ENCODE measurements around the gene ROBO1.

Gene ROBO1

DNA sequence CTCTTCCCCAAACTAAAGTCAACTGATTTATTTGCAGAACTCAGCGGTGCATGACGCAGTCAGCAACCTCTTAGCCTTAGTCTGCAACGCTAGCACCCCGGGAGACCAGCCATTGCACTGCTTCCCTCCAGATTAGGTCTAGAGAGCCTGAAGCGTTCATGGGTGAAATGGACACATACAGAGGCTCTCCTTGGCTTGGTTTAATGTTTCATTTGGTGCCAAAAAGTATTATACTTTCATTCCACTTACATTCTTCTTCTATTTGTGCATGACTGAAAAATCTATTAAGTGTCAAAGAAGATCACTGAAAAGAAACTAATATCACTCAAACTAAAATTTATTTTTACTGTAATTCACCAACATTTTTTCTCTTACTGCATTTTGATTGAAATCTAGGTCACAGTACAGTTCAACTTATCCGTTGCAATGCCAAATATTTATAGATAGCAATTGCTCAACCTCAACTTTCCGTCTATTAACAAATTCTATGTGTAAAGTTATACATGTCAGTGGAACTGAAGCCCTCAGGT, 116.2 kb downstream of the ROBO1 start:
- no peak for TF ChIP-seq GATA1 (IDR thresholded peaks at IDR 0.05; ENCODE audit: low read depth, low read length)
- no peak for TF ChIP-seq POLR2A (IDR thresholded peaks at IDR 0.05; ENCODE audit: low read length)
- DNase-seq = no peak

DNA sequence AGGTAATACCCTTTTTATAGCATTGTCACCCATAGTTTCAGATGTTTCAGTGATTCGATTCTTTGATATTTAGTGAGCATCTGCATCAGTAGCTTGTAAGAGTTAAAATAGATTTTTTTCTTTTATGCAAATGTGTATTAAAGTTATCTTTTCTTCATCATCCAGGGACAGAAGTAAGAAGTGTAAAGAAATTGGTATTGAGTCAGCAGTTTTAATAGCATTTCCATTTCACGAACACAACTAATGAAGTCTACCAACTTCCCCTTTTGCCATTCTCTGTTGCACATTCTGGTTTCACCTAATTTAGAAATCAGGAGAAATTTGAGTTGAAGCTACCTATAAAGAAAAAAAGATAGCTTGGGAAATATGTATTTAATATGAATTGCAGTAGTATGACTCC, 127.9 kb downstream of the ROBO1 start:
- TF ChIP-seq POLR2A (IDR thresholded peaks at IDR 0.05; ENCODE audit: low read length) = no peak
- DNase-seq = no peak

DNA sequence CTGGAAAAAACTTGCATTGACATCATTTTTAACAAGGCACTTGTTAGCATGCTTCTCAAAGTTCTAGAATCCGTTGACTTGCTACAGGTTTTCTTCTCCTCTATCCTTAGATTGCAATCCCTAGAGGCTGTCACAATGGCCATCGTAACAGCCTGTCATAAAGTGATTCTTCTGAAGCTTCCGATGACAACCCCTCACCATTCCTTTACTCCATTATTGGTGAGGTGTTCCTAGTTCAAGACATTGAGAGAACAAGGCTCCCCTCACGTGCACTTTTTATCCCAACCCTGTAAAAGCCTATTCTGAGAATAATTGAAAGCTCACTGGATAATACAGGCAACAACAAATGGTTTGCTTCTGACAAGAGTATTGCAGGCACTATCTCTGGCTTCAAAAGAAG, 131.4 kb downstream of the ROBO1 start:
- no peak for DNase-seq
- TF ChIP-seq GATA1 (IDR thresholded peaks at IDR 0.05; ENCODE audit: low read depth, low read length) (no peak), POLR2A (IDR thresholded peaks at IDR 0.05; ENCODE audit: low read length) (no peak)

DNA sequence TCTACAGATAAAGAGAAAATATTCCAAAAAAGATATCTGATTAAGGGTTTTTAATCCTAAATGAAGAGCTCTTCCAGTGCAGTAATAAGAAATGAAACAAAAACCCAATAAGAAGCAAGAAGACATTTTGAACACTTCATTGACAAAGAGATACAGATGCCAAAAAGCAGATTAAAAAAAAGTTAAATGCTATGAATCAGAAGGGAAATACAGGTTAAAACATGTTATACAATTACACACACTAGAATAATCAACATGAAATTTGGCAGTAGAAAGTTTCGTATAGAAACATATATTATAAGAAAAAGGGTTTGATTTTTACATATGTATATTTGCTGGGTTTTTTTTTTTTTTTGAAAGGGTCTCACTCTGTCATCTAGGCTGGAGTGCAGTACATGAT, 135.0 kb downstream of the ROBO1 start:
- TF ChIP-seq GATA1 (IDR thresholded peaks at IDR 0.05; ENCODE audit: low read depth, low read length) = no peak
- TF ChIP-seq POLR2A (IDR thresholded peaks at IDR 0.05; ENCODE audit: low read length) = no peak
- DNase-seq = no peak

DNA sequence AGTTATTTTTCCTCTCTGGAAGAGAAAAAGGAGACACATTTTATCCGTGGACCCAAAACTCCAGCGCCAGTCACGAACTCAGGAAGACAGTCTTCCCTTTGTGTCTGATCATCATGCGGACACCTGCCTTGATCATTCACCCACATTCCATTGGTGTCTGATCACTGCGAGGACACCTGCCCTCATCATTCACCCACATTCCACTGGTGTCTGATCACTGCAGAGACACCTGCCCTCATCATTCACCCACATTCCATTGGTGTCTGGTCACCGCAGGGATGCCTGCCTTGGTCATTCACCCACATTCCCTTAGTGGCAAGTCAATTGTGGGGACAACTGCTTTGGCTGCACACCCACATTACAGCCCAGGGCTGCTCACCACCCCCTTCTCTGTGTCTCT, 148.9 kb downstream of the ROBO1 start:
- no peak for TF ChIP-seq GATA1 (IDR thresholded peaks at IDR 0.05; ENCODE audit: low read depth, low read length)
- no peak for TF ChIP-seq POLR2A (IDR thresholded peaks at IDR 0.05; ENCODE audit: low read length)
- DNase-seq = no peak

DNA sequence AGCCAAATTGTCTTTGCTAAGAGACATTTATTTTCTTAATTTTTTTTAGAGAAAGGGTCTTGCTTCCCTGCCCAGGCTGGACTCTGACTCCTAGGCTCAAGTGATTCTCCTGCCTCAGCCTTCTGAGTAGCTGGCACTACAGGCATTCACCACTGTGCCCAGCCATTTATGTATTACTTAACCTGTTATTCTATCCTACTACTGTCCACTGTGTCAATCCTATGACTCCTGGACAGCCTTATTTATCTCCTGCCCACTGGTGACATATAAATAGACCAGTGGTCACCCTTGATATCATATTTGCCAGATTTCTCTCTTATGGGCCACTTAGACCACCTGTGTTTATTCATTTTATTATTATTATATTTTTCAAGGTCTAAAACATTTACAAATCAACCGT, 161.4 kb downstream of the ROBO1 start:
- no peak for DNase-seq
- TF ChIP-seq GATA1 (IDR thresholded peaks at IDR 0.05; ENCODE audit: low read depth, low read length) = no peak
- TF ChIP-seq POLR2A (IDR thresholded peaks at IDR 0.05; ENCODE audit: low read length) = no peak

DNA sequence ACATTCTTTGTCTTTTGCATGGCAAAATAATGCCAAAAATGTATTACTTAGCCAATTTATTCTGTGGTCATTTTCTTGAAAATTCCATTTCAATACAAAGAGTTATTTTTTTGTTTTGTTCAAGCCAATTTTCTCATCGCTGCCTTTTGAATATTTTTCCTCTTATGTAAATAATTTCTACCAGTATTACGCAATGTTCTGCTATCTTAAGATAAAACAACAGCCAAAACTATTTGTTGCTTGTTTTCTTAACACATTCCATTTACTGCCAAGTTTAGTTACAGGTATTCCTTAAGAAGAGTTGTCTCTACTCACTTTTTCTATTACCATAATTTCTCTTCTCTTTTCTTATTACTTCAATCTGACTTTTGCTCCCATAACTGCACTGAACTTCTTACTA, 163.1 kb downstream of the ROBO1 start:
- TF ChIP-seq GATA1 (IDR thresholded peaks at IDR 0.05; ENCODE audit: low read depth, low read length) (no peak), POLR2A (IDR thresholded peaks at IDR 0.05; ENCODE audit: low read length) (no peak)

DNA sequence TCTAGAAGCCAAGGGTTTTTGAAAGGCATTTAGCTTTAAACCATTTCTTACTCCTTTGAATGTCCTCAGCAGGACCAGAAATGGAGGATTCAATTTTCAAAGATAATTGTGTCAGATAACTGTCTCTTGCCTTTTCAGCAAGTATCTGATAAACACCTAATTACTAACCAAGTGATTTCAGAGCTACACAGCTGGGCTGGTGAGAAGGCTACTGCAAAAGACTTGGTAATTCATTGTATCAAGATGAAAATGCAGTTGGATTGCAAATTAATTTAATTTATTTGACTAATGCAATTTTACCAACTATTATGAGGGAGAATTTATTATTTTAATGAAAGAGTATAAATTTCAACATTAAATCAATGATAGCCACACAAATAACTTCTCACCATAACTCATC, 165.4 kb downstream of the ROBO1 start:
- no peak for DNase-seq
- no peak for TF ChIP-seq GATA1 (IDR thresholded peaks at IDR 0.05; ENCODE audit: low read depth, low read length)
- no peak for TF ChIP-seq POLR2A (IDR thresholded peaks at IDR 0.05; ENCODE audit: low read length)

More for the DNA sequence above, 163.1 kb downstream of the ROBO1 start:
- DNase-seq = no peak

DNA sequence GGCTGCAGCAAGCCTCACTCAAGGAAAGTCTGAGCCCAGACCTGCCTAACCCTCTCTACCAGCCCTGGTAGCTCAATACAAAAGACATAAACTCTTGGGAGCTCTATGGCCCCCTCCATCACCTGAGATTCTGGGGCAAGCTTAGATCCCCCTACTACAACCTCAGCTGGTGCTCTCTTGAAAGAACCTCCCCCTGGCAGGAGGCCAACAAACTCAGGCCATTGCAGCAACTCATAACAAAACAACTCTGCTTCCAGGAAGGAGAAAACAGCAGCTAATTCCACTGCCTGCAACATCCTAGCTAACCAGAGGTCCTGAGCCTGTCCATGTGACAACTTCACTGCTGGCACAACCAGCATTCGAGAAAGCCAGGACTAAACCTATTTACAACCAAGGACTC, 169.2 kb downstream of the ROBO1 start:
- no peak for DNase-seq

DNA sequence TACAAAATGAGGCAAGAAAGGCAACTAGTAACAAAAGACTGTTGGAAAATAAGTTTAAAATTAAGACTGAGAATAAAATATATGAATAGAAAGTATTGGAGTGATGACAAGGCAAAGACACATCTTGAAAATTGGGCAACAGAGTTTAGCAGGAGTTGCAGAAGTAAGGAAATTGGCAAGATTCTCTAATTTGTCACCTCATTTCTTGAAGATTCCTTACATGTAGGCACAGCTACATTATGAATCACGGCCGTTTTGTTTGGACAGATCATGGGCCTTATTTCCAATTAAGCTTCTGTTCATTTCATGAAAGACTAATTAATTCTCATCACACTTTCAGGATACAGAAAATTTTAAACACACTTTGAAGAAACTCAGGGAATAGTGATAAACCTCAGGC, 170.1 kb downstream of the ROBO1 start:
- no peak for TF ChIP-seq GATA1 (IDR thresholded peaks at IDR 0.05; ENCODE audit: low read depth, low read length)
- TF ChIP-seq POLR2A (IDR thresholded peaks at IDR 0.05; ENCODE audit: low read length) = no peak
- no peak for DNase-seq

More for the DNA sequence above, 169.2 kb downstream of the ROBO1 start:
- TF ChIP-seq POLR2A (IDR thresholded peaks at IDR 0.05; ENCODE audit: low read length) (no peak), GATA1 (IDR thresholded peaks at IDR 0.05; ENCODE audit: low read depth, low read length) (no peak)

DNA sequence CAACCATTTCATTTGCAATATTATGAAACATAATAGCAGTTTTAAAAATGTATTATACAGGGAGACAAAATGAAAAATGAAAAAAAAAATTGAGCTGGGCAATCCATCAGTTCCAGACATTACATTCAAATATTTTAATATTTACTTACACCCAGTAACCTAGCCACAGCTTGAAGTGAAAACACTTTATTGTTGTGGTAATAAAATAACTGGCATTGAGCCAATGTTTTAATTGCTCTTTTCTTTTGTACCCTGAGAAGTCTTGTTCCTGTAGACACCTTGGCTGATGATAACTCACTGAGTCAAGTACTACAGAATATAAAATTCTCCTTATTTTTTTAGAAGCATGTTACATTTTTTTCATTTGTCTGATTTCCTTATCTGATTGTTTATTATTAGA, 180.6 kb downstream of the ROBO1 start:
- no peak for TF ChIP-seq GATA1 (IDR thresholded peaks at IDR 0.05; ENCODE audit: low read depth, low read length)
- no peak for TF ChIP-seq POLR2A (IDR thresholded peaks at IDR 0.05; ENCODE audit: low read length)
- no peak for DNase-seq

DNA sequence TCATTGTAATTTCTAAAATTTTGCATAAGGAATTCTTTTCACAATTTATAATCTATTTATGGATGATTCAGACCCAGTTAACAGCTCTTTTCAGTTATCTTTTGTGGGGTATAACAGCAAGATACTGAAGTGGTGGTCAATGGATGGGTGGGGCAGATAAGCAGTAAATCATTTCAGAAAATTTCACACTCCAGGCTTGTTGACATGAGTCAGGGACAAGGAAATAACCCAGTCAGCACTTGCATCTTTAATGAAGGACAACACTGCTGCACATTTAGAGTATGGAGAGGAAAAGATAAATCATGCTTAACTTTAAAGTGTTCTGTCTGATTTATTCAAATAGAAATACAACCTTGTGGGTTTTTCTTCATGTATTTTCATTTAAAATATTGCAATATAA, 181.6 kb downstream of the ROBO1 start:
- no peak for DNase-seq
- no peak for TF ChIP-seq GATA1 (IDR thresholded peaks at IDR 0.05; ENCODE audit: low read depth, low read length)

DNA sequence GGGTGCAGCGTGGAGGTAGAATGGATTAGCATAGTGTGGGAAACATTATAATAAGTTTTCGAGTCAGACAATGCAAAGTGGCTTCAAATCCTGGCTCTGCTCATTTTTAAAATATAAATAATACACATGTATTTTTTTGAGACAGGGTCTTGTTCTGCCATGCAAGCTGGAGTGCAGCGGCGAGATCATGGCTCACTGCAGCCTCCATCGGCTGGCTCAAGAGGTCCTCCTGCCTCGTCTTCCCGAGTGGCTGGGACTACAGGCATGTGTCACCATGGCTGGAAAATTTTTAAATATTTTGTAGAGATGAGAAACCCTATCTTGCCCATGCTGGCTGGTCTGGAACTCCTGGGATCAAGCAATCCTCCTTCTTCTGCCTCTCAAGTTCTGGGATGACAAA, 194.9 kb downstream of the ROBO1 start:
- TF ChIP-seq POLR2A (IDR thresholded peaks at IDR 0.05; ENCODE audit: low read length) (no peak), GATA1 (IDR thresholded peaks at IDR 0.05; ENCODE audit: low read depth, low read length) (no peak)
- no peak for DNase-seq

DNA sequence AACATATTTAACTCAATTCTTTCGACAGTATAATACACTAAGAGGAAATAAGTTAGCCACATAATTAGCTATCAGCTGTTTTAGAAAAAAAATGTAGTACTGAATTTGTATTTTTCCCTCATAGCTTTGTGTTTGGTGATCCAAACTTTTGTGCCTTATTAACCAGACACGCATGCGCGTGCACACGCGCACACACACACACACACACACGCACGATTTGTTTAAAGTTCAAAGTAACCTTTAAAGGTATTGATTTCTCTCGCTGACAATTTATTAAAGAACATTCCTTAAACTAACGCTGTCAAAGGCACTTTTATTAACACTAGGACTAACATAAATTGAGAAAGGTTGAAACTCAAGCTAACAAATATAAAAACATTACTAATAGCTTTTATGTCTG, 198.9 kb downstream of the ROBO1 start:
- no peak for TF ChIP-seq POLR2A (IDR thresholded peaks at IDR 0.05; ENCODE audit: low read length)
- TF ChIP-seq GATA1 (IDR thresholded peaks at IDR 0.05; ENCODE audit: low read depth, low read length) = no peak
- no peak for DNase-seq

DNA sequence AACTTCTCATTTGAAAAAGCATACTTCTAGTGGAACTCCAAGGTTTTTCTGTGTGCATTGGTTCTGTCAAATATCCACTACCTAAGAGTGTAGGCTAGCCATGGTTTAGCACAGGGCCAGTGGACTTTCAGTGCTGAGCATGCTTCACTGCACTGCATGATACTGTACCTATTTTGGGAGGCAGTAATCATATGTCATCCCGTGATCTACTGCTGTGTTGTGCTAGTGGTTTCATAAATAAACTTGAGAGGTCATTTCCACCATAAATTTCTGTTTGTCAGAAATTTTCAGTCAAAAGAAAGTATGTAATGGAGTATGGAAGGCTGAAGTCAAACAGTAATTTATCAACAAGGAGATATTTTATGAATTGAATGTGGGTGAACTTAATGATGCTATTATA, 203.6 kb downstream of the ROBO1 start:
- TF ChIP-seq GATA1 (IDR thresholded peaks at IDR 0.05; ENCODE audit: low read depth, low read length) (no peak), POLR2A (IDR thresholded peaks at IDR 0.05; ENCODE audit: low read length) (no peak)
- DNase-seq = no peak

DNA sequence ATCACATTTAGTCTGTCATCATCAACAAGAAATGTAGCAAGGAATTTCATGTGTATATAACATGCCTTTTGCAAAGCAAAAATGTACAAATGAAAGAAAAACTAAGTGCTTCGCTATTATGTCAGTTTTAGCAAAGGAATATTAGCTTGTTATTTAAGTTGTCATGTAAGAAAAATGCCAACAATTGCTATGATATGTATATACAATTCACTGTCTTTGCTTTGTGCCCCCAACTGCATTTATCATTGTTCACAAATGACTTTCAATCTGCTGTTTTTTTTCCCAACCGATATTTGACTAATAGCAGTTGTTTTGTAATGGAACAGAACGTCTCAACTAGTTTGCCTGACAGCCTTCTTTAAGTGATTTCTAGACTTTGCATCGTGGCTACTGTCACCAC, 207.1 kb downstream of the ROBO1 start:
- DNase-seq = no peak
- TF ChIP-seq POLR2A (IDR thresholded peaks at IDR 0.05; ENCODE audit: low read length) (no peak), GATA1 (IDR thresholded peaks at IDR 0.05; ENCODE audit: low read depth, low read length) (no peak)
